SK-N-SH (cell line): ENCODE results near the gene ZNF667. TPM values are rescaled to one million over a fixed set of nuclear protein-coding genes. Genes with fewer than 3 reads are reported as not detected.

ENCODE experiments used
- CTCF ChIA-PET: fragments of 300-600, 350-600 bp; formaldehyde crosslinking; extraction: SDS; loops from one replicate; lab custom pipeline; 2021; lab: Yijun Ruan, JAX
- POLR2A ChIA-PET: fragments of 350-600 bp; sonication (Branson Sonifier 250); formaldehyde crosslinking; extraction: SDS; loops from one replicate; lab custom pipeline; 2020; ENCODE audit warnings: antibody characterized with exemption, inconsistent platforms; lab: Yijun Ruan, JAX
- DNase-seq: peaks from one replicate; pipeline ENCODE4 v3.0.0; 2012
- H2AFZ ChIP-seq: fragments of 200-600 bp; sonication (generic); 2 replicates; pipeline ENCODE4 v1.8.1; 2016; ENCODE audit warnings: antibody characterized with exemption, mild to moderate bottlenecking, low read depth
- H3F3A ChIP-seq: fragments of 200-600 bp; sonication (generic); replicated peaks from 2 replicates; pipeline ENCODE3; 2016; ENCODE audit warnings: antibody characterized with exemption, mild to moderate bottlenecking; ENCODE audit not compliant: insufficient read depth
- H3K27ac ChIP-seq, 2 experiments: fragments of 200-500 bp in 1 of 2; fragments of 200-600 bp in 1 of 2; sonication (Bioruptor generic) in 1 of 2; sonication (generic), shearing (Covaris generic) in 1 of 2; 2 replicates each; pipeline versions ENCODE4 v1.5.1 to v1.6.1; 2014 to 2016; ENCODE audit warnings: low read depth in 2 of 2, inconsistent platforms in 1 of 2, low read length in 1 of 2, mild to moderate bottlenecking in 1 of 2, mixed read lengths in 1 of 2
- H3K27me3 ChIP-seq: fragments of 200-600 bp; sonication (generic), shearing (Covaris generic); 2 replicates; pipeline ENCODE4 v1.6.1; 2016; ENCODE audit warnings: mixed run types; ENCODE audit not compliant: insufficient read depth
- H3K36me3 ChIP-seq, 2 experiments: fragments of 200-500 bp in 1 of 2; fragments of 200-600 bp in 1 of 2; sonication (Bioruptor generic) in 1 of 2; sonication (generic) in 1 of 2; replicated peaks in 1 of 2; 2 replicates each; pipeline versions ENCODE3 to v1.5.1; 2014 to 2016; ENCODE audit warnings: low read length in 1 of 2, mild to moderate bottlenecking in 1 of 2; ENCODE audit not compliant: insufficient read depth in 2 of 2, control insufficient read depth in 1 of 2
- H3K4me1 ChIP-seq, 2 experiments: fragments of 200-500 bp in 1 of 2; fragments of 200-600 bp in 1 of 2; sonication (Bioruptor generic) in 1 of 2; sonication (generic), shearing (Covaris generic) in 1 of 2; 2 replicates each; pipeline versions ENCODE4 v1.5.1 to v1.6.1; 2014 to 2016; ENCODE audit warnings: low read depth in 1 of 2, low read length in 1 of 2, mixed run types in 1 of 2; ENCODE audit not compliant: insufficient read depth in 2 of 2, control insufficient read depth in 1 of 2
- H3K4me2 ChIP-seq: fragments of 200-600 bp; sonication (generic), shearing (Covaris generic); 2 replicates; pipeline ENCODE4 v1.6.1; 2017; ENCODE audit warnings: mixed run types
- H3K4me3 ChIP-seq, 2 experiments: fragments of 200-500 bp in 1 of 2; fragments of 200-600 bp in 1 of 2; sonication (Bioruptor generic) in 1 of 2; sonication (generic), shearing (Covaris generic) in 1 of 2; 2 replicates each; pipeline versions ENCODE4 v1.5.1 to v1.8.1; 2014 to 2016; ENCODE audit warnings: low read depth in 2 of 2, inconsistent platforms in 1 of 2, low read length in 1 of 2, mild to moderate bottlenecking in 1 of 2, mixed read lengths in 1 of 2, moderate library complexity in 1 of 2
- H3K79me2 ChIP-seq: fragments of 200-600 bp; sonication (generic); 2 replicates; pipeline ENCODE4 v1.8.1; 2017; ENCODE audit warnings: mild to moderate bottlenecking; ENCODE audit not compliant: insufficient read depth
- H3K9ac ChIP-seq: fragments of 200-600 bp; sonication (generic); 2 replicates; pipeline ENCODE4 v1.6.1; 2017; ENCODE audit warnings: mixed run types
- H3K9me2 ChIP-seq: fragments of 200-600 bp; sonication (generic); 2 replicates; pipeline ENCODE4 v1.6.1; 2017; ENCODE audit warnings: mixed run types
- H3K9me3 ChIP-seq: fragments of 200-600 bp; sonication (generic); 2 replicates; pipeline ENCODE4 v1.6.1; 2017; ENCODE audit warnings: mixed run types, mild to moderate bottlenecking, moderate library complexity
- H4K20me1 ChIP-seq: fragments of 200-600 bp; sonication (generic); 2 replicates; pipeline ENCODE4 v1.6.1; 2017; ENCODE audit warnings: mild to moderate bottlenecking, mixed run types; ENCODE audit not compliant: insufficient read depth
- CHD2 ChIP-seq: fragments of 150-350 bp; IDR thresholded peaks from 2 replicates; pipeline ENCODE4 v1.6.1; 2018; ENCODE audit warnings: low read length; ENCODE audit not compliant: partially characterized antibody
- ELF1 ChIP-seq: IDR thresholded peaks from 2 replicates; pipeline ENCODE4 v1.4.0; 2012
- FOSL2 ChIP-seq: IDR thresholded peaks from 2 replicates; pipeline ENCODE4 v1.4.0; 2012; ENCODE audit warnings: low read depth, mild to moderate bottlenecking, moderate library complexity, borderline replicate concordance
- GABPA ChIP-seq: IDR thresholded peaks from 2 replicates; pipeline ENCODE4 v1.4.0; 2012; ENCODE audit warnings: low read depth, mild to moderate bottlenecking
- GATA2 ChIP-seq: sonication (generic); formaldehyde crosslinking; IDR thresholded peaks from 2 replicates; pipeline ENCODE4 v1.5.0; 2020; ENCODE audit warnings: mild to moderate bottlenecking, missing genetic modification reagents
- IRF3 ChIP-seq: fragments of 150-350 bp; IDR thresholded peaks from 2 replicates; pipeline ENCODE4 v1.6.1; 2016; ENCODE audit warnings: mild to moderate bottlenecking, low read depth, low read length
- MAX ChIP-seq: IDR thresholded peaks from 2 replicates; pipeline ENCODE4 v1.4.0; 2012; ENCODE audit warnings: low read depth
- MXI1 ChIP-seq: IDR thresholded peaks from 2 replicates; pipeline ENCODE4 v1.6.1; 2012; ENCODE audit warnings: mild to moderate bottlenecking, low read depth, low read length, improper control_type of control experiment
- RFX5 ChIP-seq: IDR thresholded peaks from 2 replicates; pipeline ENCODE4 v1.6.1; 2012; ENCODE audit warnings: mild to moderate bottlenecking, improper control_type of control experiment, low read length
- USF1 ChIP-seq: IDR thresholded peaks from 2 replicates; pipeline ENCODE4 v1.4.0; 2012; ENCODE audit warnings: low read depth, borderline replicate concordance
- YY1 ChIP-seq: IDR thresholded peaks from 2 replicates; pipeline ENCODE4 v1.4.0; 2012; ENCODE audit warnings: low read depth, mild to moderate bottlenecking
- ZBTB33 ChIP-seq: IDR thresholded peaks from 2 replicates; pipeline ENCODE4 v1.4.0; 2012; ENCODE audit warnings: low read depth, borderline replicate concordance
- WGBS: methylation state at CpG from one replicate; pipeline ENCODE4 v1.1.6; 2017; ENCODE audit warnings: low lambda C conversion rate; 5-methylcytosine and 5-hydroxymethylcytosine counted together
- polyA plus RNA-seq, 3 experiments: library from polyadenylated mRNA; depleted of rRNA; stranded (reverse); fragments of >200 nt; gene quantifications; 2 replicates each; pipeline ENCODE4 v1.2.3, GENCODE V29; 2012

The ZNF667 gene
- polyA plus RNA-seq, 1 of the 3 experiments (the other 2 are of a cell fraction): 3.2 TPM

- TF ChIP-seq RFX5 (no peak), IRF3 (no peak), GABPA (0 out of 2 replicates have a peak, but pooled peaks have one; percentile 28), YY1 (peak; percentile 52; the same call in 1 of the 2 replicates), ZBTB33 (no peak), USF1 (no peak), CHD2 (no peak), FOSL2 (no peak), GATA2 (CRISPR knock-in tag) (no peak), ELF1 (no peak), MXI1 (peak; percentile 81; the same call in 1 of the 2 replicates)
These were observed 73.1 kb downstream of the ZNF667 start, which contains the start of gene ZNF583 (continued) for GRCh38 chr19:56403764-56404704.

- no peak for TF ChIP-seq MAX
- no peak for TF ChIP-seq ZBTB33
- peaks cover 28% of the 10 kb centered on the region for H3K9me3 ChIP-seq
- peak overlapping the region; percentile 66 to 92 for H3K4me3 ChIP-seq
- CTCF ChIA-PET: interaction anchor here (0.8 to 1.7 kb wide), 3 partner anchors 10 to 337 kb away, joined by 3 to 8 read pairs (median 3); partner anchors contain the start of gene ZNF582
- POLR2A ChIA-PET: interaction anchor here (0.6 kb wide), 2 partner anchors 13 to 36 kb away, joined by 3 read pairs; no protein-coding TSS in a partner anchor
- 51% methylated on average over 9 of the region's 9 CpGs for WGBS
- peak overlapping the region; percentile 83 to 98 for H3K27ac ChIP-seq
- H4K20me1 ChIP-seq: no peaks in the 10 kb centered on the region
- no peak for DNase-seq
- peaks cover 8% of the 10 kb centered on the region; the same call in 1 of the 2 replicates for H3K79me2 ChIP-seq
- H3F3A ChIP-seq: peaks cover 9% of the 10 kb centered on the region
- peak overlapping the region; percentile 85 for H3K9ac ChIP-seq
- H3K27me3 ChIP-seq: no peaks in the 10 kb centered on the region
- H3K36me3 ChIP-seq: peaks cover 22 to 45% of the 10 kb centered on the region in 2 experiments
- H3K4me1 ChIP-seq: peaks cover 0 to 15% of the 10 kb centered on the region in 2 experiments; a peak in 1 of 4 replicates
- H3K9me2 ChIP-seq: no peaks in the 10 kb centered on the region
- peak overlapping the region; percentile 98 for H2AFZ ChIP-seq
- peak overlapping the region; percentile 89 for H3K4me2 ChIP-seq
These were observed 73.9 kb downstream of the ZNF667 start for GRCh38 chr19:56403261-56403660.
